Duodenal mucosa (tissue), 2 donors: Measurements from ENCODE around the gene SLC6A18.
"Not testable (repeated sequence)": the region's sequence is repeated elsewhere in the genome, so short reads cannot be mapped to it uniquely, and the experiment has no call there.

ENCODE experiments used
- H3K27ac ChIP-seq: one replicate; pipeline ENCODE4 v1.7.0; 2013; ENCODE audit warnings: low read depth, low read length
- H3K27me3 ChIP-seq, 2 donors: one replicate each; pipeline ENCODE4 v1.7.0; 2013; ENCODE audit warnings: low read length in 2 of 2, control low read depth in 1 of 2; ENCODE audit not compliant: insufficient read depth in 2 of 2, control insufficient read depth in 1 of 2
- H3K36me3 ChIP-seq, 2 donors: one replicate each; pipeline ENCODE4 v1.7.0; 2013; ENCODE audit warnings: low read length in 2 of 2, control low read depth in 1 of 2; ENCODE audit not compliant: insufficient read depth in 2 of 2, control insufficient read depth in 1 of 2
- H3K4me1 ChIP-seq, 2 donors: one replicate each; pipeline ENCODE4 v1.7.0; 2013; ENCODE audit warnings: low read length in 2 of 2, control low read depth in 1 of 2; ENCODE audit not compliant: insufficient read depth in 2 of 2, control insufficient read depth in 1 of 2
- H3K4me3 ChIP-seq, 2 donors: one replicate each; pipeline ENCODE4 v1.7.0; 2013; ENCODE audit warnings: low read length in 2 of 2, low read depth in 1 of 2
- H3K9ac ChIP-seq, 2 donors: one replicate each; pipeline ENCODE4 v1.7.0; 2013; ENCODE audit warnings: low read length in 2 of 2, low read depth in 1 of 2
- H3K9me3 ChIP-seq, 2 donors: one replicate each; pipeline ENCODE4 v1.7.0; 2013; ENCODE audit warnings: low read length in 2 of 2, control low read depth in 1 of 2; ENCODE audit not compliant: control insufficient read depth in 1 of 2

Gene SLC6A18

GRCh38 chr5:1262381-1262780 is 37.2 kb downstream of the SLC6A18 start:
- Histone ChIP-seq H3K9ac (no peak overlapping the region), H3K9me3 (no peaks in the 10 kb centered on the region), H3K36me3 (no peaks in the 10 kb centered on the region), H3K4me3 (no peak overlapping the region), H3K27ac (no peak overlapping the region), H3K4me1 (no peaks in the 10 kb centered on the region), H3K27me3 (no peaks in the 10 kb centered on the region)

GRCh38 chr5:1264211-1264610 is 39.0 kb downstream of the SLC6A18 start:
- H3K4me3 ChIP-seq = no peak overlapping the region
- H3K4me1 ChIP-seq = no peaks in the 10 kb centered on the region
- no peaks in the 10 kb centered on the region for H3K27me3 ChIP-seq
- no peaks in the 10 kb centered on the region for H3K9me3 ChIP-seq
- H3K36me3 ChIP-seq = no peaks in the 10 kb centered on the region
- H3K27ac ChIP-seq = no peak overlapping the region
- H3K9ac ChIP-seq = no peak overlapping the region

GRCh38 chr5:1265026-1265425 is 39.8 kb downstream of the SLC6A18 start:
- H3K4me3 ChIP-seq = no peak overlapping the region
- no peaks in the 10 kb centered on the region for H3K27me3 ChIP-seq
- H3K4me1 ChIP-seq = no peaks in the 10 kb centered on the region
- H3K9me3 ChIP-seq = no peaks in the 10 kb centered on the region
- H3K9ac ChIP-seq = no peak overlapping the region
- H3K36me3 ChIP-seq = no peaks in the 10 kb centered on the region
- H3K27ac ChIP-seq = no peak overlapping the region

GRCh38 chr5:1265461-1266455 is 40.6 kb downstream of the SLC6A18 start:
- no peaks in the 10 kb centered on the region for H3K27me3 ChIP-seq
- H3K27ac ChIP-seq = no peak overlapping the region
- H3K9me3 ChIP-seq = no peaks in the 10 kb centered on the region
- no peaks in the 10 kb centered on the region for H3K36me3 ChIP-seq
- H3K4me3 ChIP-seq = no peak overlapping the region
- no peak overlapping the region for H3K9ac ChIP-seq
- H3K4me1 ChIP-seq = no peaks in the 10 kb centered on the region

- Histone ChIP-seq H3K27ac (no peak overlapping the region), H3K9me3 (no peaks in the 10 kb centered on the region), H3K4me1 (no peaks in the 10 kb centered on the region), H3K9ac (no peak overlapping the region), H3K27me3 (no peaks in the 10 kb centered on the region), H3K4me3 (no peak overlapping the region), H3K36me3 (no peaks in the 10 kb centered on the region)
These were observed 41.6 kb downstream of the SLC6A18 start for GRCh38 chr5:1266791-1267190.

- H3K27ac ChIP-seq, H3K9ac ChIP-seq, H3K9me3 ChIP-seq, H3K36me3 ChIP-seq, H3K4me3 ChIP-seq, H3K4me1 ChIP-seq, H3K27me3 ChIP-seq: not testable (repeated sequence)
These were observed 42.3 kb downstream of the SLC6A18 start for GRCh38 chr5:1267464-1267863.

- Histone ChIP-seq H3K36me3 (no peaks in the 10 kb centered on the region), H3K27me3 (no peaks in the 10 kb centered on the region), H3K4me3 (no peak overlapping the region), H3K9me3 (no peaks in the 10 kb centered on the region), H3K4me1 (no peaks in the 10 kb centered on the region), H3K9ac (no peak overlapping the region), H3K27ac (no peak overlapping the region)
These were observed 42.9 kb downstream of the SLC6A18 start for GRCh38 chr5:1268056-1268455.

GRCh38 chr5:1268666-1269065 is 43.5 kb downstream of the SLC6A18 start:
- Histone ChIP-seq H3K27me3 (no peaks in the 10 kb centered on the region), H3K4me1 (no peaks in the 10 kb centered on the region), H3K36me3 (no peaks in the 10 kb centered on the region), H3K9ac (no peak overlapping the region), H3K27ac (no peak overlapping the region), H3K4me3 (no peak overlapping the region), H3K9me3 (no peaks in the 10 kb centered on the region)

- Histone ChIP-seq H3K9ac (no peak overlapping the region), H3K27ac (no peak overlapping the region), H3K27me3 (no peaks in the 10 kb centered on the region), H3K4me1 (no peaks in the 10 kb centered on the region), H3K36me3 (no peaks in the 10 kb centered on the region), H3K9me3 (no peaks in the 10 kb centered on the region), H3K4me3 (no peak overlapping the region)
These were observed 45.2 kb downstream of the SLC6A18 start for GRCh38 chr5:1270426-1270825.

GRCh38 chr5:1270933-1271914 is 46.0 kb downstream of the SLC6A18 start:
- H3K4me1 ChIP-seq = no peaks in the 10 kb centered on the region
- no peaks in the 10 kb centered on the region for H3K36me3 ChIP-seq
- no peaks in the 10 kb centered on the region for H3K27me3 ChIP-seq
- no peak overlapping the region for H3K9ac ChIP-seq
- no peaks in the 10 kb centered on the region for H3K9me3 ChIP-seq
- H3K4me3 ChIP-seq = no peak overlapping the region
- H3K27ac ChIP-seq = no peak overlapping the region
